Vagina (tissue), 2 donors: Measurements from ENCODE around the gene AKAP13.

Experiments
- POLR2A ChIP-seq, 2 donors: fragments of 450-650 bp; IDR thresholded peaks; one replicate each; pipeline ENCODE4 v1.6.1; 2017; ENCODE audit warnings: antibody characterized with exemption in 2 of 2, mild to moderate bottlenecking in 2 of 2, moderate library complexity in 2 of 2
- POLR2AphosphoS5 ChIP-seq, 2 donors: sonication (generic); formaldehyde crosslinking; IDR thresholded peaks; one replicate each; pipeline ENCODE4 v1.9.0; 2017; ENCODE audit warnings: antibody characterized with exemption in 2 of 2, mild to moderate bottlenecking in 2 of 2, low read depth in 1 of 2; ENCODE audit not compliant: insufficient read depth in 1 of 2

DNA sequence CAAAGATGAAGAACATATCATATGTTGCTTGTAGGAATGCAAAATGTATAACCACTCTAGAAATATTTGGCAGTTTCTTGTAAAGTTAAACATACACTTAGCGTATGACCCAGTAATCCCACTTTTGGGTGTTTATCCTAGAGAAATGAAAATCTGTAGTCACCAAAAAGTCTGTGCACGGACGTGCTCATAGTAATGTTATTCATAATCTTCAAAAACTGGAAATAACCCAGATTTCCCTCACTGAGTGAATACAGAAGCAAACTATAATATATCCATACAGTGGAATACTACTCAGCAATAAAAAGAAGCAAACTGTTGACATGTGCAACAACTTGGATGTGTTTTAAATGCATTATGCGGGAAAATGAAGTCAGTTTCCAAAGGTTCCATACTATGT is 155.9 kb downstream of the AKAP13 start:
- TF ChIP-seq POLR2A (IDR thresholded peaks at IDR 0.05) (no peak), POLR2AphosphoS5 (IDR thresholded peaks at IDR 0.05; ENCODE audit: insufficient read depth in 1 of 2, low read depth in 1 of 2) (no peak)
